K562 (cell line): Measurements from ENCODE around the gene COL23A1. TPM values are rescaled to one million over a fixed set of nuclear protein-coding genes. Genes with fewer than 3 reads are reported as not detected.
A peak's percentile ranks its signal among the peaks of the same experiment; 100 is the strongest.

Source experiments
- ATF1 ChIP-seq, 2 experiments: fragments of 450-650 bp in 1 of 2; IDR thresholded peaks; 2 replicates each; pipeline ENCODE4 v1.6.1; 2016; ENCODE audit warnings: missing compliant biosample characterization in 1 of 2, missing genetic modification characterization in 1 of 2
- DPF2 ChIP-seq: fragments of 450-650 bp; IDR thresholded peaks from 2 replicates; pipeline ENCODE4 v1.6.1; 2016
- GTF2B ChIP-seq: IDR thresholded peaks from 2 replicates; pipeline ENCODE4 v1.6.1; 2011; ENCODE audit not compliant: insufficient read length; ENCODE audit errors: extremely low read depth
- HMG20A ChIP-seq: fragments of 450-650 bp; formaldehyde crosslinking; conservative IDR thresholded peaks from 2 replicates; pipeline ENCODE4 v1.4.0; 2020; ENCODE audit warnings: mild to moderate bottlenecking, mixed read lengths
- JUN ChIP-seq, 2 experiments: sonication (generic) in 1 of 2; formaldehyde crosslinking in 1 of 2; IDR thresholded peaks; 2 replicates each; pipeline versions ENCODE4 v1.6.1 to v1.8.0; 2012 to 2022; ENCODE audit warnings: borderline replicate concordance in 2 of 2, mild to moderate bottlenecking in 2 of 2, improper control_type of control experiment in 1 of 2, low read depth in 1 of 2, low read length in 1 of 2, missing genetic modification reagents in 1 of 2
- KLF16 ChIP-seq: IDR thresholded peaks from 2 replicates; pipeline ENCODE4 v1.6.1; 2016; ENCODE audit warnings: antibody characterized with exemption
- MBD2 ChIP-seq: sonication (generic); IDR thresholded peaks from 2 replicates; pipeline ENCODE4 v1.6.1; 2016; ENCODE audit warnings: low read depth, borderline replicate concordance
- MGA ChIP-seq: fragments of 450-650 bp; IDR thresholded peaks from 2 replicates; pipeline ENCODE4 v1.6.1; 2016; ENCODE audit warnings: mild to moderate bottlenecking, moderate library complexity
- RBM22 ChIP-seq: fragments of 200-400 bp; formaldehyde crosslinking; IDR thresholded peaks from 2 replicates; pipeline ENCODE4 v1.6.1; 2018; ENCODE audit warnings: low read length, low read depth; ENCODE audit not compliant: poor library complexity, severe bottlenecking
- SRSF7 ChIP-seq: fragments of 200-400 bp; formaldehyde crosslinking; optimal IDR thresholded peaks from 2 replicates; pipeline ENCODE3; 2017; ENCODE audit warnings: mild to moderate bottlenecking, low read depth, low read length
- SRSF9 ChIP-seq: fragments of 200-400 bp; formaldehyde crosslinking; IDR thresholded peaks from 2 replicates; pipeline ENCODE4 v1.6.1; 2017; ENCODE audit warnings: low read depth, low read length, borderline replicate concordance
- ZFPM2 ChIP-seq: fragments of 250-450 bp; sonication (Bioruptor Pico); IDR thresholded peaks from 2 replicates; pipeline ENCODE4 v1.5.1; 2022; ENCODE audit warnings: mild to moderate bottlenecking
- ZNF311 ChIP-seq: fragments of 250-450 bp; sonication (Bioruptor Pico); IDR thresholded peaks from 2 replicates; pipeline ENCODE4 v1.4.0; 2020; ENCODE audit warnings: mild to moderate bottlenecking, moderate library complexity
- ZNF436 ChIP-seq: fragments of 250-450, 450-650 bp; sonication (Bioruptor Pico); formaldehyde crosslinking; IDR thresholded peaks from 2 replicates; pipeline ENCODE4 v1.7.0; 2020; ENCODE audit warnings: mild to moderate bottlenecking
- ZNF551 ChIP-seq: fragments of 250-450 bp; sonication (Bioruptor Pico); IDR thresholded peaks from 2 replicates; pipeline ENCODE4 v1.5.0; 2021; ENCODE audit warnings: mild to moderate bottlenecking, moderate library complexity
- ZNF696 ChIP-seq: fragments of 250-450 bp; sonication (Bioruptor Pico); conservative IDR thresholded peaks from 2 replicates; pipeline ENCODE4 v1.4.0; 2020; ENCODE audit warnings: mild to moderate bottlenecking, moderate library complexity
- polyA plus RNA-seq, 8 experiments: library from polyadenylated mRNA; depleted of rRNA in 4 of 8; stranded (reverse) in 5 of 8; unstranded in 3 of 8; fragments of >200 nt; fragmentation: Nextera tagmentation in 2 of 8; fragmentation: Illumina TruSeq in 1 of 8; extraction: Ambion mirVana in 2 of 8; extraction: Trizol in 1 of 8; gene quantifications; 2 replicates each; pipeline versions ENCODE4 v1.2.1 to v1.2.3, GENCODE V29; 2011 to 2014; ENCODE audit warnings: inconsistent platforms in 1 of 8, missing spikeins in 1 of 8
- total RNA-seq, 7 experiments: library from RNA; depleted of rRNA in 6 of 7; stranded (reverse); fragments of >200 nt in 6 of 7; fragmentation: Illumina TruSeq in 2 of 7; extraction: Trizol in 2 of 7; gene quantifications; 2 replicates each; pipeline versions ENCODE4 v1.2.1 to v1.2.3, GENCODE V29; 2011 to 2021; ENCODE audit warnings: low replicate concordance in 1 of 7

The COL23A1 gene
- total and polyA plus RNA-seq, 9 of the 15 experiments (the other 6 are each of a cell fraction or from before 2014, with no cell fraction given) = 0.09 TPM; not detected in 8

- peak; percentile 56; the same call in 1 of the 2 replicates for TF ChIP-seq MGA
- no peak for TF ChIP-seq SRSF7
- TF ChIP-seq DPF2 = no peak
- no peak for TF ChIP-seq HMG20A (CRISPR knock-in tag)
- no peak for TF ChIP-seq ATF1 (CRISPR knock-in tag; IDR thresholded peaks at IDR 0.05)
- no peak for TF ChIP-seq ATF1 (tag; IDR thresholded peaks at IDR 0.05)
- no peak for TF ChIP-seq GTF2B
- TF ChIP-seq ZNF696 = no peak
- TF ChIP-seq SRSF9 = no peak
- TF ChIP-seq ZNF551 (CRISPR knock-in tag) = no peak
- TF ChIP-seq ZNF436 = no peak
- TF ChIP-seq RBM22 = no peak
- TF ChIP-seq JUN (IDR thresholded peaks at IDR 0.05; ENCODE audit: borderline replicate concordance, low read depth, low read length) = no peak
- TF ChIP-seq JUN (CRISPR knock-in tag; IDR thresholded peaks at IDR 0.05; ENCODE audit: borderline replicate concordance) = no peak
- TF ChIP-seq KLF16 = no peak
- TF ChIP-seq MBD2 = no peak
- TF ChIP-seq ZFPM2 = no peak
- no peak for TF ChIP-seq ZNF311 (CRISPR knock-in tag)
These were observed 54.7 kb downstream of the COL23A1 start (continued) for GRCh38 chr5:178535299-178536175.
